HG03045 (cell line): ENCODE results near the gene ZNF845.
"Not testable (repeated sequence)": the region's sequence is repeated elsewhere in the genome, so short reads cannot be mapped to it uniquely, and the experiment has no call there.

Experiments
- ATAC-seq: cut with Tn5 transposase; IDR thresholded peaks from one replicate; pipeline ENCODE4 v1.9.1; 2021; ENCODE audit warnings: mild to moderate bottlenecking, moderate library complexity; ENCODE audit not compliant: unreplicated experiment

ZNF845 gene

DNA sequence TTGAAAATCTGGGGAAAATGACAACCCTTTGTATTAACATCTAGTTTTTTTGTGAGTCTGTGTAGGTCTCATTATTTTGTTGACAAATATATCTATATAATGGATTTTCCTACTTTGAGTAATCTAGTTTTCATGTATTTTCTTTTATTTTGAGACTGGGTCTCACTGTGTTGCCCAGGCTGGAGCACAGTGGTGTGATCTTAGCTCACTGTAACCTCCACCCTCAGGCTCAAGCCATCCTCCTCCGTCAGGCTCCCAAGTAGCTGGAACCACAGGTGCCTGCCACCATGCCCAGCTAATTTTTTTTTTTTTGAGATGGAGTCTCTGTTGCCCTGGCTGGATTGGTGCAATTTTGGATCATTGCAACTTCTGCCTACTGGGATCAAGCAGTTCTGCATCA, 41.2 kb downstream of the ZNF845 start:
- no peak for ATAC-seq

- no peak for ATAC-seq
Observed at GRCh38 chr19:53381376-53381775, 47.8 kb downstream of the ZNF845 start.

DNA sequence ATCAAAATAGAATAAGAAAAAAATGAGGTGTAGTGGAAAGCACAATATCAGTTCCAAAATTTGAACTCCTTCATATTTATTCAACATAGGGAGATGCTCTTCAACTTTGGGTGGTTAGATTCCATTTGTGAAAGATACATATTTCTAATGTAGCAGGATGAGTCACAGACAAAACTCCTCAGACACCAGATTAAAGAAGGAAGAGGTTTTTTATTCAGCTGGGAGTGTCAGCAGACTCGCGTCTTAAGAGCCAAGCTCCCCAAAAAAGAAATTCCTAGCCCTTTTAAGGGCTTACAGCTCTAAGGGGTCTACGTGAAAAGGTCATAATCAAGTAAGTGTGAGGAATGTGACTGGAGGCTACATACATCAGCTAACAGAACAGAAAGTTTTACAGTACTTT, 54.6 kb downstream of the ZNF845 start:
- no peak for ATAC-seq

DNA sequence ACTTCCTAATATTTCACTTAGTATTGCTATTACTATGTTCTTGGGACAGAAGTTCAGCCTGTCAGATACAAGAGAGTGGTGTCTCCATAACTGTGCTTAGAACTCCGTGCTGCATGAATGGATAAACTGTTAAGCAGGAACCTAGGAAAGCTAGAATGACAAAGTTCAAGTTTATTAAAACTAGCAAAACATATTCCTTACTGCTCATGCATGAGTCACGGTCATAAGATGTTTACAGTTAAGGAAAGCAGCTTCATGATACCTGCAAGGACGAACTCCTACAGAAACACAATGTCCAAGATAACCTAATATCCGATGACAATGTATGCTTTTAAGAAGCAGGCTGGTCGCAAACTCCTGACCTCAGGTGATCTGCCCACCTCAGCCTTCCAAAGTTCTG, 55.4 kb downstream of the ZNF845 start:
- no peak for ATAC-seq

DNA sequence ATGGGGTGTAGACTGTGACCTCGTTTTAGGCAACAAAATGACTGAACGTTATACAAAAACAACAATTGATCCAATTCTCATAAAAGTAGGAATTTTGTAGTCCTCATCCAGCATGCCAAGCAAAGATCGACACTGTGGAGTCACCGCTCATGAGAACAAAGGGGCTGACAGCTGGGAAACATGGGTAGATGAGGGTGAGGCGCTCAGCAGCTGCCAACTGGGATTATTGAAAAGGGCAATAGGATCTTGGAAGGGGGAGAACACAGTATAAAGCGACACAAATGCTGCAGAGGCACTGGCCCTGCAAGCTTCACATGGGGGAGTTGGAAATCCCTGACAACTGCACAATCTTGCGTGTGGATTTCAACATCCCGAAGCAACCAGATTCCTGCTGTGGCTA, 56.0 kb downstream of the ZNF845 start:
- ATAC-seq, result no peak

DNA sequence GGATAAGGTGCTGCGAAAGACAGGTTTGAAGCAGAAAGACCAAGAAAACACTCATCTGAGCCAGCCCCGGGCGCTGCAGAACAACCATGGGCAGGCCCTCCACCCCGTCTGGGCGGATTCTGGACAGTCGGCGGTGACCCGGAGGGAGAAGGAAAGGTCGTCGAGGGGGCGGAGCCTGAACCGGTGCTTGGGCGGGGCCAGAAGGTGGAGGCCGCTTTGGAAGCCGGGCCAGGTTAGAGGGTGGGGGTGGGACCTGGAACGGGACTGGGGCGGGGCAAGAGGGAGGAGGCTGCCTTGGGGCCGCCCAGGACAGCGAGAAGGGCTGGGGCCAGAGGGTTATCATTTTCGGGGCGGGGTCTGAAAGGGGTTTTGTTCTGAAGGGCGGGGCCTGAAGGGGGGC, 56.4 kb downstream of the ZNF845 start:
- no peak for ATAC-seq

DNA sequence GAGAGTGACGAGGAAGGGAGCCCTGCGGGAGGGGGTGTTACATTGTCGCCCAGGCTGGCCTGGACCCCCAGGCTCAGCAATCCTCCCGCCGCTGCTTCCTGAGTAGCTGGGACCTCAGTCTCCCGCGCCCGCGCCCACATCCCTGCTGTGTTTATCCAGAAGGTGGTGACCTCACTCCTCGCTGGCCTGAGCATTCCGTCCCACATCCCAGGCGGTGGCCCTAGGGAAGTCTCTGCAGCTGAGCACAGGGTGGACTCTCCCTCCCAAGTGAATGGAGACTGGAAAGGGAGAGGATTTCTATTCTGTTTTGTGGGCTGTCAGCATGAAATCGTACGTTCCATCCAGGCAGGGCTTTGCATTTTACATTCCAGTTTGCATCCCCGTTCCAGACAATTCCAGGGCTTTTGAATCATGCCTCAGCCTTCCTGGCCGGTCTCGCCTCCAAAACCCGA, 61.0 kb downstream of the ZNF845 start:
- ATAC-seq, result no peak

DNA sequence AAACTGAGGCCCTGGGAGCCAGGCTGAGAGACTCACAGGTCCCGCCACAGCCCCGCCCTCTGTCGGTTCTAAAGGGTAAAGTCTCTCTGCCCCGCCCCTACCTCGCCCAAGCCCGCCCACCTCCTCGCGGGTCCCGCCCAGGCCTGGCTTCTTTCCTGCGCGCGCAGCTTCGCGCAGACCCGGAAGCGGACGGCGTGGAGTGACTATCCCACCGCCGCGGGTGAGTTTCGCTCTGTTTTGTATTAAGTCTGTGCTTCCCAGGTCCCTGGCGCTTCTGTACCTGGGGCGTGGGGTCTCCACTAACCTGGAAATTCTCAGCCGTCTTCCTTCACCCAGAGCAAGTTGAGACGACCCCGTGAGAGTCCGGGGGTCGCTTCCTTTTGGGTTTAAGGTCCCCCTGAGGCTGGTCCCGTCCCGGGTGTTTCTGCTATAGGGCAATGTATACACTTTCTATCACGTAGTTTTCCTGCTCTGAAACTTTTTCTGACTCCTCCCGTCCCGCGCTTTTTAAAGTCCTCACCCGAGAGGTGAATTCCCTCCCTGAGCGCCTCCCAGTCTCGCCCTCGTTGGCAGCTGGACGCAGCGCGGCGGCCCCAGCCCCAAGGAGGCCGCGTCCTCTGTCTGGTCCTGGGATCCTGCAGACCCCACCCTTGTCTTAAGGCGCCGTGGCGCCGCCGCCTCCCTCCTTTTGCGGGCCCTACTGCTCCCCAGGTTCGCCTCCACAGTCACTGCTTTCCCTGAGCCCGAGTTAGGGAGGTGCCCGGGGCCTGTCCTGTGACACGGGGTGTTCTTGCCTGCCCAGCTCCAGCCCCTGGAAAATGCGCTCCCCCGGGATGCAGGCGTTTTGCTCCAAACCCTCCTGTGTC, 61.7 kb downstream of the ZNF845 start, which contains the start of gene ZNF765:
Gene ZNF765, plus strand, starts transcription at position 176 of the 866 bp plus-strand sequence. CDS start 2,867 bp downstream, outside the sequence.
- peak; percentile 94 for ATAC-seq

DNA sequence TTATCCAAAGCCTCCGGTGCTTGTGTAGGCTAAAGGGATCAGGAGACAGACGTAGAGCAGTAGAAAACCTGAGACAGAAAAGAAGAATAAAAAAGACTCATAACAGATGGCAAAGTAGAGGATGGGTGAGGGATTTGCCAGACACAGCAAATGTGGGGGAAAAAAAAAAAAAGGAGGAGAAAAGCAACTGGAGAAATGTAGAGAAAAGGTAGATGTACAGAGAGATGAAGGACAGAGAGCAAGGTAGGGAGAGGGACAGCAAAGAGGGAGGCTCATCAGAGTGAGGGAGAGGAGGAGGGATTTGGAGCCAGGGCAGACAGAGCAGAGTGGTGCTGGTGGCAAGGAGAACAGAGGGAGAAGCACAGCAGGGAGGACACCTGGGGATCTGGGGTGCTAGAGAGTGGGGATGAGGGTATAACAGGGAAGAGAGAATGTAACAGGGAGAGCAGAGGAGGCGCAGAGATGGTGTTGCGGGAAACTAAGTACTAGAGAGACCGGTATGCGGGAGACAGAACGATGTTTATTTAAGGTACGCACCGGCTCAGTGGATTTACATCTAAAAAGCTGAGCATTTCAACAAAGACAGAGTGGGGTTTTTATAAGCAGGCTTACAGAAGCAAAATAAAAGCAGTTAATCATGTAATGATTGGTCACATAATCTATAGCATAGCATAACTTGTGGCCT, 62.4 kb downstream of the ZNF845 start:
- ATAC-seq, result not testable (repeated sequence)

DNA sequence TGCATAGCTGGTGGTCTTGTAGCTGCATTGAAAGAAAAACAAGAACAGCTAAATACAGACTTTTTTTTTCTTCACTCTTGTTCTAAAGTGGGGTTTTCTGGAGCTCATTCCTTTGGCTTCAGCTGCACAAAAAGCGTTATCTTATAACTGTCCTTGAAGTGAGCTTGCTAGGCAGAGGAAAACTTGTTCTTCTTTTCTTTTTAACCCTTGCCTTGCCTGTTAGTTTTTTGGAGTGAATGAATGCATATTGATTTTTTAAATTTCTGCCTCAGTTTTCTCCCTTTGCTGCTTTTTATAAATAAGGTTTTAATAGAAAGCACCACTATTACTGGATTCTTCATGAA, 62.9 kb downstream of the ZNF845 start:
- ATAC-seq, result no peak

GRCh38 chr19:53397918-53398317, 64.4 kb downstream of the ZNF845 start:
- not testable (repeated sequence) for ATAC-seq
